Amniotic epithelial cell (primary cell): ENCODE data around the gene OGG1.

Source experiments
- DNase-seq: peaks from one replicate; pipeline ENCODE4 v3.0.0-alpha.2; 2010; ENCODE audit warnings: low read depth

Gene OGG1

GRCh38 chr3:9727743-9728142 lies 22.0 kb upstream of the OGG1 start:
- peak; percentile 69 for DNase-seq

- DNase-seq = no peak
Observed at GRCh38 chr3:9729419-9729818, 20.3 kb upstream of the OGG1 start.

GRCh38 chr3:9730657-9731205 lies 19.0 kb upstream of the OGG1 start:
- no peak for DNase-seq

GRCh38 chr3:9731206-9732079 lies 18.3 kb upstream of the OGG1 start, which contains the start of gene BRPF1:
BRPF1 (plus strand) TSS chr3:9731735; CDS start chr3:9734141, 2,406 bp downstream.
- DNase-seq = peak; percentile 98

GRCh38 chr3:9732080-9732739 lies 17.5 kb upstream of the OGG1 start:
- no peak for DNase-seq

GRCh38 chr3:9732740-9733115 lies 17.0 kb upstream of the OGG1 start:
- DNase-seq = no peak

GRCh38 chr3:9736831-9737230 lies 12.9 kb upstream of the OGG1 start:
- no peak for DNase-seq

GRCh38 chr3:9739181-9739580 lies 10.6 kb upstream of the OGG1 start:
- no peak for DNase-seq

GRCh38 chr3:9742560-9742959 lies 7.2 kb upstream of the OGG1 start:
- DNase-seq = no peak

GRCh38 chr3:9743548-9743947 lies 6.2 kb upstream of the OGG1 start:
- no peak for DNase-seq

- DNase-seq = no peak
Observed at GRCh38 chr3:9744162-9744561, 5.6 kb upstream of the OGG1 start.

- no peak for DNase-seq
Observed at GRCh38 chr3:9745521-9745920, 4.2 kb upstream of the OGG1 start.

- DNase-seq = peak; percentile 93
Observed at GRCh38 chr3:9746330-9746729, 3.4 kb upstream of the OGG1 start.

- DNase-seq = peak; percentile 66
Observed at GRCh38 chr3:9747267-9747666, 2.5 kb upstream of the OGG1 start.

GRCh38 chr3:9748031-9748430 lies 1.7 kb upstream of the OGG1 start:
- no peak for DNase-seq

GRCh38 chr3:9749296-9749644 lies 482 bp upstream of the OGG1 start:
- DNase-seq = no peak

GRCh38 chr3:9750556-9751411 lies 1.0 kb downstream of the OGG1 start:
- peak; percentile 48 for DNase-seq

GRCh38 chr3:9754678-9755077 lies 4.9 kb downstream of the OGG1 start:
- no peak for DNase-seq

- DNase-seq = no peak
Observed at GRCh38 chr3:9757427-9757826, 7.7 kb downstream of the OGG1 start.

GRCh38 chr3:9760779-9761505 lies 11.2 kb downstream of the OGG1 start:
- DNase-seq = no peak

- DNase-seq = no peak
Observed at GRCh38 chr3:9761919-9762318, 12.2 kb downstream of the OGG1 start.

- no peak for DNase-seq
Observed at GRCh38 chr3:9762871-9763270, 13.1 kb downstream of the OGG1 start.
